ENCODE data around the gene RUFY2. TPM values are rescaled to one million over a fixed set of nuclear protein-coding genes. Genes with fewer than 3 reads are reported as not detected.
A peak's percentile ranks its signal among the peaks of the same experiment; 100 is the strongest.

The RUFY2 gene
- total and polyA plus RNA-seq, 2 experiments from 2014 or later = 10.3 to 17.3 TPM

- H3K36me3 ChIP-seq (ENCODE audit: insufficient read depth) = peaks cover 14% of the 10 kb centered on the region
These were observed 73.3 kb downstream of the RUFY2 start for GRCh38 chr10:68333440-68334431.

More at GRCh38 chr10:68333440-68334431, 73.3 kb downstream of the RUFY2 start:
- H3K36me3 Mint-ChIP-seq (ENCODE audit: low read depth) = peaks cover 64% of the 10 kb centered on the region
- H3K4me1 Mint-ChIP-seq = peaks cover 48% of the 10 kb centered on the region
- H3K79me2 ChIP-seq (replicated peaks; ENCODE audit: insufficient read depth) = peaks cover 65% of the 10 kb centered on the region
- H3K27me3 Mint-ChIP-seq (ENCODE audit: insufficient read depth, low read depth, poor library complexity) = peaks cover 26% of the 10 kb centered on the region
- DNase-seq (ENCODE audit: low spot score) (no peak), ATAC-seq (no peak)
- peaks cover 4% of the 10 kb centered on the region; the same call in 2 of the 3 replicates for H3K9me3 Mint-ChIP-seq
- peak overlapping the region; percentile 80 for H3K4me2 ChIP-seq
- no peak overlapping the region for H2AFZ ChIP-seq
- peaks cover 51% of the 10 kb centered on the region for H4K20me1 ChIP-seq (replicated peaks; ENCODE audit: insufficient read depth)
- H3K27me3 ChIP-seq (ENCODE audit: insufficient read depth) = no peaks in the 10 kb centered on the region
- peak overlapping the region; percentile 99 for H3K4me3 Mint-ChIP-seq
- no peak for TF ChIP-seq EZH2phosphoT487 (IDR thresholded peaks at IDR 0.05; ENCODE audit: unreplicated experiment)
- TF ChIP-seq CTCF (conservative IDR thresholded peaks at IDR 0.05; ENCODE audit: low read depth in 2 of 2) = no peak
- TF ChIP-seq EZH2 (IDR thresholded peaks at IDR 0.05; ENCODE audit: low read depth, unreplicated experiment) = no peak
- no peak for TF ChIP-seq ZNF114 (CRISPR knock-in tag; IDR thresholded peaks at IDR 0.05)
- no peak for TF ChIP-seq STAT1 (IDR thresholded peaks at IDR 0.05; ENCODE audit: unreplicated experiment)
- no peak for TF ChIP-seq NANOG (IDR thresholded peaks at IDR 0.05; ENCODE audit: borderline replicate concordance)
- no peak for TF ChIP-seq POLR2AphosphoS5 (IDR thresholded peaks at IDR 0.05; ENCODE audit: low read depth)
- TF ChIP-seq REST (IDR thresholded peaks at IDR 0.05; ENCODE audit: unreplicated experiment) = no peak
- no peak for TF ChIP-seq JUNB (IDR thresholded peaks at IDR 0.05; ENCODE audit: unreplicated experiment)
- no peak for TF ChIP-seq ZNF462 (CRISPR knock-in tag; IDR thresholded peaks at IDR 0.05)
- no peak for TF ChIP-seq ETS1 (IDR thresholded peaks at IDR 0.05)
- TF ChIP-seq CREB1 (CRISPR knock-in tag; IDR thresholded peaks at IDR 0.05; ENCODE audit: low read depth) = no peak
- TF ChIP-seq ZNF331 (CRISPR knock-in tag; IDR thresholded peaks at IDR 0.05; ENCODE audit: low read depth) = no peak
- 0 out of 2 replicates have a peak, but pooled peaks cover 3% of the 10 kb centered on the region for H3F3A ChIP-seq (replicated peaks; ENCODE audit: low read depth)
- H3K9me2 ChIP-seq (ENCODE audit: insufficient read depth) = no peaks in the 10 kb centered on the region
- peak overlapping the region; percentile 100 for H3K27ac Mint-ChIP-seq
- peak overlapping the region; percentile 73 for H3K4me3 ChIP-seq
- H3K4me1 ChIP-seq (ENCODE audit: insufficient read depth) = peaks cover 32% of the 10 kb centered on the region
- no peak overlapping the region for H3K27ac ChIP-seq (ENCODE audit: low read depth)

Measured in GM23338 (cell line).